Muscle layer of colon (tissue), 2 donors: ENCODE data around the gene SDF2L1.

Experiments used
- H3K27ac ChIP-seq: one replicate; pipeline ENCODE4 v1.7.0; 2013; ENCODE audit warnings: low read depth, mild to moderate bottlenecking, low read length, moderate library complexity
- H3K27me3 ChIP-seq, 2 donors: one replicate each; pipeline ENCODE4 v1.7.0; 2013; ENCODE audit warnings: low read length in 2 of 2, mild to moderate bottlenecking in 2 of 2; ENCODE audit not compliant: insufficient read depth in 2 of 2, control insufficient read depth in 1 of 2
- H3K36me3 ChIP-seq: one replicate; pipeline ENCODE4 v1.7.0; 2013; ENCODE audit warnings: mild to moderate bottlenecking, low read length; ENCODE audit not compliant: insufficient read depth
- H3K4me1 ChIP-seq: one replicate; pipeline ENCODE4 v1.7.0; 2013; ENCODE audit warnings: mild to moderate bottlenecking, low read length; ENCODE audit not compliant: insufficient read depth
- H3K4me3 ChIP-seq, 2 donors: one replicate each; pipeline ENCODE4 v1.7.0; 2013; ENCODE audit warnings: low read length in 2 of 2, low read depth in 1 of 2, mild to moderate bottlenecking in 1 of 2, moderate library complexity in 1 of 2
- H3K9ac ChIP-seq: one replicate; pipeline ENCODE4 v1.7.0; 2013; ENCODE audit warnings: low read length
- H3K9me3 ChIP-seq: one replicate; pipeline ENCODE4 v1.7.0; 2013; ENCODE audit warnings: mild to moderate bottlenecking, low read length
- donor health status: abdominal sarcoma.
- donor health status: Adenocarcinoma of cecum.

The SDF2L1 gene

DNA sequence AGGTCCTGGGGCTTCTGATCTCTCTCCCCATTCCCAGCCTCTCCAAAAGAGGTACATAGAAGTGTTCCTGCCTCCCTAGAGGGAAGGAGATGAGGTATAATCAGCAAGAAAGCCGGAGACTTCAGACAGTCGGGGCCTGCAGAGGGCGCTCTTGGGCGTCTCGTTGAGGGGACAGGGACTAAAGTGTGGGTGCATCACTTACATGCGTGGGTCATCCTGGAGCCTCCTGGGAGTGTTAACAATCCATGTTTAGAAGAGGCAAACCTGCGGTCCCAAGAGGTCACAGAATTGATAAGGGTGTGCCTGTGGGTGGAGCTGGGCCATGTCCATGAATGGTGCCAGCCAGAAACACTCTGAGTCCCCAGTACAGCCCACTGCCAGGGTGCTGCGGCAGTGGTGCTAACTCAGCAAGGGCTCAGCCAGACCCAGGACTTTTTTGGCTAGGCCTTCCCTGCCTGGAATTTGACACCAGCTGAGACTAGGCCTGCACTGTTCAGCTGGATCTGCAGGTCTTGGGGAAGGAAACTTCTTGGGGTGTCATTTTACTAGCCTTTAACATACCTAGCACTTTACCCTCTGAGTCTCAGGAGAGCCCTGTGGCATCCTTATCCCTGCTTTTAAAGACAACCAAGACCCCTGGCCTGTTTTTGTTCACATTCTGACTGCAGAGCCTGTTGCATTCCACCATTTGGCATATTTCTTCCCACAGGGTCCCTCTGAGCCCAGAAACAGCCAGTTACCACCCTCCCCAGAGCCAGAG lies 17.8 kb upstream of the SDF2L1 start:
- no peak overlapping the region for H3K27ac ChIP-seq
- H3K27me3 ChIP-seq = no peaks in the 10 kb centered on the region
- H3K9ac ChIP-seq = no peak overlapping the region
- no peak overlapping the region for H3K4me3 ChIP-seq
- H3K36me3 ChIP-seq = peaks cover 4% of the 10 kb centered on the region
- H3K9me3 ChIP-seq = no peaks in the 10 kb centered on the region
- H3K4me1 ChIP-seq = peaks cover 24% of the 10 kb centered on the region

DNA sequence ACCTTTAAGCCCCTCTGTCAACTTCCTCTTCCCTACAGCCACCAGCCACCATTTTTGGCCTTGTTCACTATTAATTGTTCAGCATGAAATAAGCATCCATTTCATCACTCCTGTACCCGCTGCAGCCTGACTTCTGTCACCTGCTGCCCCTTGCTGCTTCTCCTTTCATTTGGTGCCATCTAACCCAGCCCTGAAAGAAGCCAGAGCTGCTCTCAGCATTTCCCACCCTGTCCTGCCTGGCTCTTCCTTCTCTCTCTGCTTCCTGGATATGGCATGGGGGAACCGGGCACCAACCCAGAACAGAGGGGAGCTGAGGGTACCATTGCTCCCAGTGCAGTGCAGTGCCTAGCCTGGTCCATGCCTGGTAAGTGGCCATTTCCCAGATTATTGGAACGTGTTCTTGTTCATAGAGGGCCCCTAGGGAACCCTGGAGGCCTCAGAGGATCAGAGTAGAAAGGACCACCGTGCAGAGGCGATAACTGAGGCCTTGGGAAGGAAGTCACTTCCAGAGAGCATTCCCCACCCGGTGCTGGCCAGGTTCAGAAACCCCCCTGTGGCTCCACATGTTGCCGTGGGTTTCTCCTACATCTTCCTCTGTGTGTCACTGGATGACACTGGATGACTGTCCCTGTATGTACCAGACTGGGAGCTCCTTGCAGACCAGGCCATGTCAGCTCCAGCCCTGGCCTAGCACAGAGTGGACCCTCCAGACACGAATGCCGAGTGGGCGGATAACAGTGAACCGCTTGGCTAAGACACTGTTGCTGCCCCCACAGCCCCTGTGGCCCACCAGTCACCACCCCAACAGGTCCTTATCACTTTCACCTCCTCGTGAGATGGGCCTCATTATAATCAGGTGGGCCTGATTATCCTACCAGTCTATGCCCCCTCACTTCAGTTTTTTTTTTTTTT lies 17.0 kb upstream of the SDF2L1 start:
- Histone ChIP-seq H3K4me3 (no peak overlapping the region), H3K27ac (no peak overlapping the region), H3K27me3 (no peaks in the 10 kb centered on the region), H3K9me3 (no peaks in the 10 kb centered on the region), H3K4me1 (peaks cover 27% of the 10 kb centered on the region), H3K9ac (no peak overlapping the region), H3K36me3 (peaks cover 4% of the 10 kb centered on the region)

DNA sequence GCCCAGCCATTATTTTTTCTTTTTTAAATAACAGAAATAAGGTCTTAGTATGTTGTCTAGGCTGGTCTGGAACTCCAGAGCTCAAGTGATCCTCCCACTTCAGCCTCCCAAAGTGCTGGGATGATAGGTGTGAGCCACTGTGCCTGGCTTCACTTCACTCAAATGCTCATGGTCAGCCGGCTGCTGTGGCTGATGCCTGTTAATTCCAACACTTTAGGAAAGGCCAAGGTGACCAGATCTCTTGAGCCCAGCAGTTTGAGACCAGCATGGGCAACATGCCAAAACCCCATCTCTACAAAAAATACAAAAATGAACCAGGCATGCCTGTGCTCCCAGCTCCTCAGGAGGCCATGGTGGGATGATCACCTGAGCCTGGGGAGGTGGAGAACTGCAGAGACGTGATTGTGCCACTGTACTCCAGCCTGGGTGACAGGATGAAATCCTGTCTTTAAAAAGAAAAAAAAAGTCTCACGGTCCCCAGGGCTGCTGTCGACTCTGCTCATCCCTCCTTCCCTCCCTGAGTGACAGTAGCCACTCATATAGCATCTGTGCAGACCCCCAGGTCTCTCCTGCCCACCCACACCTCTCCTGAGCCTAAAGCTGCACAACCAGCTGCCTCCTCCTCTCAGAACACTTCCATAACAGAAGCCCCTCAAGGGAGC lies 15.9 kb upstream of the SDF2L1 start:
- peaks cover 4% of the 10 kb centered on the region for H3K36me3 ChIP-seq
- H3K9ac ChIP-seq = no peak overlapping the region
- H3K9me3 ChIP-seq = no peaks in the 10 kb centered on the region
- H3K4me1 ChIP-seq = peaks cover 28% of the 10 kb centered on the region
- no peak overlapping the region for H3K4me3 ChIP-seq
- H3K27ac ChIP-seq = no peak overlapping the region
- H3K27me3 ChIP-seq = no peaks in the 10 kb centered on the region

DNA sequence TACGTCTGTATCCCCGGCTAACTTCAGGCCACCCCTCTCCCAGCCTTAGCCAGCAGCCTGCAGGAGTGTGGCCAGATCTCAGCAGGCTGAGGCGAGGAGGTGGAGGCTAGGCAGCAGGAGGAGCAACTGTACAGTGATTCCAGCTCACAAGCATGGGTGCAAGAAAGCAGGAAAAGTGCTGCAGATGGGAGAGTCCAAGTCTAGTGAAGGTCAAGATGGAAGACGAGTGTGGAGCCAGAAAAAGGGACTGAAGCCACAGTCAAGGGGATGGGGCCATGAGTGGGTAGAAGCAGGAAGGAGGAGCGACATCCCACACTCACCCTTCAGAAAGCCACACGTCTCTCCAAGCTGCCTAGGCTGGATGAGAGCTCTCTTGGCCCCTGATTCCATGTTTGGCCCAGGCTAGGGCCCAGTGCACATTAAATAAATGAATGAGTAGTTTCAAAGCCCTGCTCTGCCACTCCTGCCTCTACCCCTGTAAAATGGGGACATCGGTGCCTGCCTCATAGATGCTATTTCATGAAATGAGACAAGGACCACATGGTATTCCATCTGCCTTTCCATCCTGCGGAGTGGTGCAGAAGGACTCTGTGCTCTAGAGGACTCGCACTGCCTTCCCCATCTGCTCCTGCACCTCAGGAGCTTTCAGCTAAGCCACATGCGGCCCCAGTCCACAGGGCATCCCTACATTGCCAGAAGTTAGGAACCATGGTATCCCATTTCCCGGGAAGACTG lies 15.2 kb upstream of the SDF2L1 start:
- Histone ChIP-seq H3K4me3 (no peak overlapping the region), H3K27me3 (no peaks in the 10 kb centered on the region), H3K9me3 (no peaks in the 10 kb centered on the region), H3K36me3 (peaks cover 4% of the 10 kb centered on the region), H3K27ac (no peak overlapping the region), H3K9ac (no peak overlapping the region), H3K4me1 (peaks cover 28% of the 10 kb centered on the region)

DNA sequence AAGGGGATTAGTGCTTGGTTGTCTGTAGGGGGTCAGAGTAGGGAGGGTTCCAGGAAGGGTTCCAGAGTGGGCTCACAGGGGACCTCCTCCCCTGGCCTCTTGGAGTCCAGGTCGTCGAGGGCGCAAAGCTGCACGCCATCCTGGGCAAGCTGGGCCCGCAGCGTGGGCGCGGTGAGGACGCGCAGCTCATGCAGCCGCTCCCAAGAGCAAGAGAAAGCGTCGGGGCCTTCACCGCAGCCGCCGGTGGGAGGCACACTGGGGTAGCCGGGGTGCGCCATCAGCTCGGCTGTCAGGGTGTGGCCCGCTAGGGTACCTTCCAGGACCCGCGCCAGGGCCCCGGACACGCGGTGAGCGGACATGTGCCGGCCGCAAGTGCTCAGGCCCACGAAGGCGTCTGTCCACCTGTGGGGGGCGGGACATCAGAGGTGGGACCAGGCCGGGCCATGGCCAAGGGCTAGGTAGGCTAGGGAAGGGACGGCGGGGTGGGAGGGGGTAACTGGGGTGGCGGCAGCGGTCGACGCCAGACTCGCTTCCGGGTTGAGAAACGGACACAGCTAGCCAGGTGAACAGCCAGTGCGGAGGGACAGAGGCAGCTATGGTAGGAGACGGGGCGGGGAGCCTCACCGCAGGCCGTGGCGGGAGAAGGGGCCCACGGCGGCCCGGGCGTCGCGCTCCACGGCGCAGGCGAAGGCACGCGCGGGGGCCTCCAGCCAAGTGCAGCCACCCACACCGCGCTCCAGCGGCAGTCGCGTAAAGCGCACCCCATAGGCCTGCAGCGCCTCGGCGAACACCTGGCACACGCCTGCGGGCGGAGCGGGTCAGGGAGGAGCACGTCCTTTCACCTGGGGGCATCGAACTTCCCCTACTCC lies 13.5 kb upstream of the SDF2L1 start:
- H3K36me3 ChIP-seq = no peaks in the 10 kb centered on the region
- H3K27ac ChIP-seq = no peak overlapping the region
- H3K9ac ChIP-seq = no peak overlapping the region
- peak overlapping the region; percentile 65 to 81 for H3K4me3 ChIP-seq
- H3K4me1 ChIP-seq = peaks cover 22% of the 10 kb centered on the region
- no peaks in the 10 kb centered on the region for H3K9me3 ChIP-seq
- H3K27me3 ChIP-seq = no peaks in the 10 kb centered on the region

DNA sequence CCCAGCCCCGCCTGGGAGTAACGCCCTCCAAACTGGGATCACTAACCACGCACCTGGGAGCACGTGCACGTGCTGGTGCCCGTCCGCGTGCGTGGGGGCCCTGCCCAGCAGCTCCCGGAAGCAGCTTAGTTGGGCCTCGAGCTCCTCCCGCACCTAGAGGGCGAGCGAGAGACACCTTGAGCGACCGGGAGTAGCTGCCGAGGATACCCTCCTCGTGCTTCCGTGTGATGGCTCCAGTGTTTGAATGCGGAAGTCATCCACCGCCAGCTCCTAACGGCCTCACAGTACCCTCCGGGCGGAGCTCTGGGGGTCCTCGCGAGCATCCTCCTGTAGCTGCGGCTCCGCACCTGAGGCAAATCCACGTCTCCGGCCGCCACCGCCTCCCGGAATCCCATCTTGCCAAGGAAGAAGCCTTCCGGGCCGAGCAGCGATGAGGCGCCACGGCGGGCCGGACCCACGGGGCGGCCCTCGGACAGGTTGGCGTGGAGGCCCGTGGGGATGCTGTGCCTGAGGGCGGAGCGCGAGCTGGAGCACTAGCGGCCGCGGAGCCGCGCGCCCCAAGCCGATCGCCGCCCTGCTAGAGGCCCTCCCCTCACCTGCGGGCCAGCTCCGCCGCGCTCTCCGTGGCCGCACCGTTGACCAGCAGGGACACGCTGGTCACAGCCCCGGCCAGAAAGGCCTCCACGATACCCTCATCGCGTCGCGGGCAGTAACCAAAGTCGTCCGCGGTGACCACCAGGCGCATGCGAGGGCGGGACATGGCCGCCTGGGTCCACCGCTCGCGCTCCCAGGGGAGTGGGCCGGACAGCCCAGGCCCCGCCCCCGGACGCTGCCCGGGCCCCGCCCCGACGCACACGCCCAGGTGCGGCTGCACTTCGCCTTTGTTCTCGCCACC lies 12.6 kb upstream of the SDF2L1 start, which contains the start of gene YDJC:
Gene YDJC (minus strand): TSS at position 768 of the 895 bp plus-strand sequence. CDS start 8 bp downstream, at position 760.
- Histone ChIP-seq H3K9ac (no peak within 1 kb of the TSS), H3K4me3 (peak within 1 kb of the TSS; percentile 65 to 81), H3K9me3 (no peaks in the 10 kb centered on the region), H3K4me1 (peaks cover 13% of the 10 kb centered on the region), H3K36me3 (no peaks in the 10 kb centered on the region), H3K27me3 (no peaks in the 10 kb centered on the region), H3K27ac (peak within 1 kb of the TSS; percentile 64)

DNA sequence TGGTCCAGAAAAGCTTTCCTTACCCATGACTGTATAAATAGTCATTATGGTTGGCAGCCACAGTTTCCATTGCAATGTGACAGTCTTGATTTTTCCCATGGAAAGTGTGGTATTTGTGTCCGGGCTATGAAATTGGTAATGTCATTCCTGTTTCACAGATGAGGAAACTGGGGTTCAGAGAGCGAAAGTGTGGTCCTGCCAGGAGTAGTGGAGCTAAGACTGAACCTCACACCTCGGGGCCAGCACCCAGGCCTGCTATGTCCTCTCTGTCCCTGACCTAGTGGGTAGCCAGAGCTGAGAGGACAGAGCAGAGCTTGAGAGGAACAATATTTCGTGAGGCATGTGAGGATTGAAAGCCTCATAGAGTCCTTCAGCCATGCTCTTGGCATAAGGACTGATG lies 11.1 kb upstream of the SDF2L1 start:
- Histone ChIP-seq H3K4me1 (peaks cover 8% of the 10 kb centered on the region), H3K36me3 (no peaks in the 10 kb centered on the region), H3K27me3 (no peaks in the 10 kb centered on the region), H3K9ac (no peak overlapping the region), H3K27ac (no peak overlapping the region), H3K4me3 (no peak overlapping the region), H3K9me3 (no peaks in the 10 kb centered on the region)

DNA sequence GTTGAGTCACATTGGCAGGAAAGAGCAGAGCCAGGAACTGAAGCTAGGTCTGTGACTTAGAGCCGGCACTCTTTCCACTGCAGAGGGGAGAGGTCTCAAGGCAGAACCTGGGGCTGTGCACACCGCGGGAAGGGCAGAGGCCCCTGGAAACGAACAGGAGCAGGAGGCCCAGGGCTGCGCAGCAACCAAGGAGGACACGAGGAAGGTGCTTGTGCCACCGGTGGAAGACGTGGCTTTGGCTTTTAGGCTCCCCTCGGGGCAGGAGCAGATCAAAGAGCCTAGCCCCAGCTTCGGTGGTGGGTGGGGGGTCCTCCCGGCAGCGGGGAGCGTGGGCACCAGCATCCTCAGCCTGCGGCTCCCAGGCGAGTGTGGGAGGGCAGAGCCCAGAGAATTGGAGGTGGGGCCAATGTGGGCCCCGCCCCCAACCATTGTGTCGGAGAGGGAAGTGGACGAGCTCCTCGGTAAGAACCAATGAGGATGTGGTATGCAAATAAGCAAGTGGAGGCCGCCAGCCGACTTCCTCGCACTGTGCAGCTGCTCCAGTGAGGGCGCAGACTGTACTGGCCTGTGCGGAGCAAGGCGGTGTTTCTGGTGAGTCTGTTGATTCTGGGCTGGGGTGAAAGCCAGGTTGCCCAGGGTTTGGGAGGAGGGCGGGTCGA lies 9.7 kb upstream of the SDF2L1 start, which contains the start of gene CCDC116:
Gene CCDC116 (plus strand): TSS at position 524 of the 659 bp plus-strand sequence. CDS start 422 bp downstream, outside the sequence.
- H3K27ac ChIP-seq = no peak within 1 kb of the TSS
- H3K27me3 ChIP-seq = no peaks in the 10 kb centered on the region
- H3K4me1 ChIP-seq = peaks cover 8% of the 10 kb centered on the region
- no peaks in the 10 kb centered on the region for H3K36me3 ChIP-seq
- no peak within 1 kb of the TSS for H3K9ac ChIP-seq
- H3K4me3 ChIP-seq = no peak within 1 kb of the TSS
- H3K9me3 ChIP-seq = no peaks in the 10 kb centered on the region

DNA sequence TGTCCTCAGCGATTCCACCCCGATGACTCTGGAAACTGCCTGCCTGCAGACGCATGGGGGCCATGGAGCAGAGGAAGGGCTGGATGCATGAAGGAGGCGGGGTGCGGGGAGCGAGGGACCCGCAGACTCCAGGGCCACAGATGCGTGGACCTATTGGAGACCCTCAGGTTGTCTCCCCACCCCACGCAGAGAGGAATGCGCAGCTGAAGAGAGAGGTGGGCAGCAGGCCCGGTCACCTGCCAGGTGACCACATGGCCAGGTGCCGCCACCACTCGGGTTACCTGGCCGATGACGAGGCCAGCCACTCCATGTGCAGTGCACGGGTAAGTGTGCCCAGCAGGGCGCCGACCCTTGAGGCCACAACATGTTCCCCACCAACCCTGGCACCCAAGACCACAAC lies 9.2 kb upstream of the SDF2L1 start:
- Histone ChIP-seq H3K9ac (no peak overlapping the region), H3K9me3 (no peaks in the 10 kb centered on the region), H3K27me3 (no peaks in the 10 kb centered on the region), H3K4me3 (no peak overlapping the region), H3K27ac (no peak overlapping the region), H3K4me1 (peaks cover 8% of the 10 kb centered on the region), H3K36me3 (no peaks in the 10 kb centered on the region)
